Spleen (tissue), 7 donors: ENCODE results near the gene WARS2.

Source experiments
- POLR2A ChIP-seq, 3 donors: fragments of 450-650 bp; IDR thresholded peaks; one replicate each; pipeline ENCODE4 v1.5.1; 2017; ENCODE audit warnings: antibody characterized with exemption in 3 of 3, mild to moderate bottlenecking in 1 of 3
- POLR2AphosphoS5 ChIP-seq, 3 donors: sonication (generic); formaldehyde crosslinking; IDR thresholded peaks; one replicate each; pipeline ENCODE4 v1.5.1; 2017; ENCODE audit warnings: antibody characterized with exemption in 3 of 3
- TF ChIP-seq, protein P1 (sequence below), 11 experiments: fragments of 200-600 bp in 7 of 11; fragments of 450-650 bp in 4 of 11; sonication (generic) in 4 of 11; IDR thresholded peaks in 8 of 11; conservative IDR thresholded peaks in 3 of 11; 1 replicate in 7 of 11; 2 replicates in 4 of 11; pipeline versions ENCODE4 v1.4.0 to v1.8.0; 2016 to 2021; ENCODE audit warnings: antibody characterized with exemption in 11 of 11, inconsistent platforms in 4 of 11, mild to moderate bottlenecking in 1 of 11
- donor health status: DM: no; HTN: no; CAD: no; lungs with moderate emphysema.
- donor health status: DM: no; HTN: no; CAD: no.
- donor health status: DM: no; HTN: no; CAD: no.

DNA sequence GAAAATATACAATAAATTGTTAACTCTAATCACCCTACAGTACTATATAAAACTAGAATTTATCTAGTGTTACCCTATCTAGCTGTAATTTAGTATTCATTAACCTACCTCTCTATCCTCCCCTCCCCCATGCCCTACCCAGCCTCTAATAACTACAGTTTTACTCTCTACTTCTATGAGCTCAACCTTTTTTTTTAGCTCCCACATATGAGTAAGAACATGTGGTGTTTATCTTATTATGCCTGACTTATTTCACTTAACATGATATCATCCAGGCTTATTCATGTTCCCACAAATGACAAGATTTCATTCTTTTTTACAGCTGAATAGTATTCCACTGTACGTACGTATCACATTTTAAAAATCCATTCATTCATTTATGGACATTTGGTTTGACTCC, 46.0 kb upstream of the WARS2 start:
- TF ChIP-seq POLR2AphosphoS5 (IDR thresholded peaks at IDR 0.05) (no peak), POLR2A (IDR thresholded peaks at IDR 0.05) (no peak)
- TF ChIP-seq, protein P1, sequence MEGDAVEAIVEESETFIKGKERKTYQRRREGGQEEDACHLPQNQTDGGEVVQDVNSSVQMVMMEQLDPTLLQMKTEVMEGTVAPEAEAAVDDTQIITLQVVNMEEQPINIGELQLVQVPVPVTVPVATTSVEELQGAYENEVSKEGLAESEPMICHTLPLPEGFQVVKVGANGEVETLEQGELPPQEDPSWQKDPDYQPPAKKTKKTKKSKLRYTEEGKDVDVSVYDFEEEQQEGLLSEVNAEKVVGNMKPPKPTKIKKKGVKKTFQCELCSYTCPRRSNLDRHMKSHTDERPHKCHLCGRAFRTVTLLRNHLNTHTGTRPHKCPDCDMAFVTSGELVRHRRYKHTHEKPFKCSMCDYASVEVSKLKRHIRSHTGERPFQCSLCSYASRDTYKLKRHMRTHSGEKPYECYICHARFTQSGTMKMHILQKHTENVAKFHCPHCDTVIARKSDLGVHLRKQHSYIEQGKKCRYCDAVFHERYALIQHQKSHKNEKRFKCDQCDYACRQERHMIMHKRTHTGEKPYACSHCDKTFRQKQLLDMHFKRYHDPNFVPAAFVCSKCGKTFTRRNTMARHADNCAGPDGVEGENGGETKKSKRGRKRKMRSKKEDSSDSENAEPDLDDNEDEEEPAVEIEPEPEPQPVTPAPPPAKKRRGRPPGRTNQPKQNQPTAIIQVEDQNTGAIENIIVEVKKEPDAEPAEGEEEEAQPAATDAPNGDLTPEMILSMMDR (IDR thresholded peaks at IDR 0.05 in 8 of 11, conservative IDR thresholded peaks at IDR 0.05 in 3 of 11) = no peak
